HCT116 (cell line): Measurements from ENCODE around the gene ADARB2. TPM values are rescaled to one million over a fixed set of nuclear protein-coding genes. Genes with fewer than 3 reads are reported as not detected.

ENCODE experiments used
- ATAC-seq: fragments of 200-7000 bp; cut with Tn5 transposase; 2 replicates; pipeline ENCODE4 v1.9.1; 2020; ENCODE audit warnings: mild to moderate bottlenecking, moderate library complexity
- BruUV-seq: library from RNA; stranded (reverse); fragments of 400-500 nt; replicated peaks from 2 replicates; lab custom pipeline; 2021; lab: Mats Ljungman, UMichigan
- CTCF ChIA-PET: fragments of 300-600 bp; sonication (Branson Sonifier 250); formaldehyde crosslinking; loops from one replicate; lab custom pipeline; 2021; ENCODE audit warnings: antibody characterized with exemption; lab: Charles Lee
- POLR2A ChIA-PET: fragments of 300-600, 350-600 bp; sonication (Branson Sonifier 250); formaldehyde crosslinking; loops from one replicate; lab custom pipeline; 2021; ENCODE audit warnings: antibody characterized with exemption; lab: Charles Lee
- RAD21 ChIA-PET, 2 experiments: fragments of 300-600 bp; sonication (Branson Sonifier 250); formaldehyde crosslinking; loops; one replicate each; lab custom pipeline; 2023; ENCODE audit warnings: low total read pairs in 2 of 2; ENCODE audit not compliant: uncharacterized antibody in 2 of 2, unreplicated experiment in 2 of 2, low non-redundant PET in 1 of 2; lab: Charles Lee
- DNase-seq: peaks from one replicate; pipeline ENCODE4 v3.0.0-alpha.2; 2010; ENCODE audit warnings: low read depth, low spot score
- H2AFZ ChIP-seq: fragments of 200-600 bp; shearing (Covaris generic), sonication (generic); 2 replicates; pipeline ENCODE4 v1.6.1; 2017; ENCODE audit warnings: low read depth, mixed run types, mixed read lengths, antibody characterized with exemption, low read length; ENCODE audit not compliant: poor library complexity, severe bottlenecking
- H3K27ac ChIP-seq: 2 replicates; pipeline ENCODE4 v1.5.1; 2012; ENCODE audit warnings: low read depth, low read length
- H3K27me3 ChIP-seq: fragments of 200-600 bp; sonication (generic); 2 replicates; pipeline ENCODE4 v1.6.1; 2016; ENCODE audit warnings: mixed run types, low read length, mixed read lengths; ENCODE audit not compliant: insufficient read depth
- H3K36me3 ChIP-seq, 2 experiments: fragments of 200-500 bp in 1 of 2; fragments of 200-600 bp in 1 of 2; sonication (Bioruptor generic) in 1 of 2; sonication (generic) in 1 of 2; 2 replicates each; pipeline versions ENCODE4 v1.5.1 to v1.6.1; 2014 to 2016; ENCODE audit warnings: low read length in 2 of 2, inconsistent platforms in 1 of 2, mixed read lengths in 1 of 2, mixed run types in 1 of 2; ENCODE audit not compliant: insufficient read depth in 2 of 2, control insufficient read depth in 1 of 2
- H3K4me1 ChIP-seq, 2 experiments: fragments of 200-600 bp in 1 of 2; sonication (generic) in 1 of 2; 2 replicates each; pipeline versions ENCODE4 v1.5.1 to v1.6.1; 2012 to 2017; ENCODE audit warnings: low read length in 2 of 2, inconsistent platforms in 1 of 2, mild to moderate bottlenecking in 1 of 2, mixed read lengths in 1 of 2, mixed run types in 1 of 2, moderate library complexity in 1 of 2; ENCODE audit not compliant: insufficient read depth in 2 of 2, control insufficient read depth in 1 of 2
- H3K4me2 ChIP-seq: fragments of 200-600 bp; sonication (generic); 2 replicates; pipeline ENCODE4 v1.6.1; 2017; ENCODE audit warnings: mixed run types, low read length, mixed read lengths
- H3K4me3 ChIP-seq, 2 experiments: fragments of 200-600 bp in 1 of 2; sonication (generic) in 1 of 2; replicated peaks in 1 of 2; 2 replicates each; pipeline ENCODE4 v1.5.1; 2011 to 2016; ENCODE audit warnings: low read length in 2 of 2, control low read depth in 1 of 2, low read depth in 1 of 2, mild to moderate bottlenecking in 1 of 2, mixed read lengths in 1 of 2, mixed run types in 1 of 2
- H3K79me2 ChIP-seq: fragments of 200-600 bp; sonication (generic); 2 replicates; pipeline ENCODE4 v1.6.1; 2017; ENCODE audit warnings: mild to moderate bottlenecking, mixed run types, low read length, moderate library complexity, mixed read lengths; ENCODE audit not compliant: insufficient read depth
- H3K9ac ChIP-seq: fragments of 200-600 bp; sonication (generic); 2 replicates; pipeline ENCODE4 v1.6.1; 2016; ENCODE audit warnings: low read length, mixed read lengths
- H3K9me2 ChIP-seq: fragments of 200-600 bp; sonication (generic), shearing (Covaris generic); 2 replicates; pipeline ENCODE4 v1.6.1; 2017; ENCODE audit warnings: mixed run types, mild to moderate bottlenecking, moderate library complexity; ENCODE audit not compliant: insufficient read depth
- H3K9me3 ChIP-seq, 2 experiments: fragments of 200-500 bp in 1 of 2; fragments of 200-600 bp in 1 of 2; sonication (Bioruptor generic) in 1 of 2; sonication (generic) in 1 of 2; 2 replicates each; pipeline ENCODE4 v1.6.1; 2014 to 2017; ENCODE audit warnings: low read length in 2 of 2, mixed read lengths in 2 of 2, inconsistent platforms in 1 of 2, low read depth in 1 of 2, mild to moderate bottlenecking in 1 of 2, mixed run types in 1 of 2, moderate library complexity in 1 of 2; ENCODE audit not compliant: control insufficient read depth in 1 of 2, insufficient read depth in 1 of 2
- H4K20me1 ChIP-seq: fragments of 200-600 bp; sonication (generic), shearing (Covaris generic); 2 replicates; pipeline ENCODE4 v1.6.1; 2017; ENCODE audit warnings: mixed run types, mild to moderate bottlenecking, moderate library complexity; ENCODE audit not compliant: insufficient read depth
- ATF3 ChIP-seq: IDR thresholded peaks from 2 replicates; pipeline ENCODE4 v1.6.1; 2012
- CEBPB ChIP-seq: IDR thresholded peaks from 2 replicates; pipeline ENCODE4 v1.6.1; 2012; ENCODE audit warnings: low read depth
- CTCF ChIP-seq, 3 experiments: fragments of 200-600 bp in 1 of 3; sonication (generic) in 1 of 3; IDR thresholded peaks in 2 of 3; conservative IDR thresholded peaks in 1 of 3; 2 replicates each; pipeline ENCODE4 v1.5.1; 2012 to 2017; ENCODE audit warnings: low read depth in 2 of 3, low read length in 2 of 3, antibody characterized with exemption in 1 of 3, borderline replicate concordance in 1 of 3, control low read depth in 1 of 3, mild to moderate bottlenecking in 1 of 3, mixed read lengths in 1 of 3, mixed run types in 1 of 3, moderate library complexity in 1 of 3; ENCODE audit not compliant: insufficient read depth in 1 of 3
- EGR1 ChIP-seq: IDR thresholded peaks from 2 replicates; pipeline ENCODE4 v1.6.1; 2012; ENCODE audit warnings: low read depth
- ELF1 ChIP-seq: IDR thresholded peaks from 2 replicates; pipeline ENCODE4 v1.6.1; 2012; ENCODE audit warnings: low read depth, borderline replicate concordance
- EZH2 ChIP-seq: fragments of 200-600 bp; sonication (generic); IDR thresholded peaks from 2 replicates; pipeline ENCODE4 v1.6.1; 2017; ENCODE audit warnings: antibody characterized with exemption, mixed run types
- EZH2phosphoT487 ChIP-seq: fragments of 200-600 bp; IDR thresholded peaks from 2 replicates; pipeline ENCODE4 v1.6.1; 2018; ENCODE audit warnings: antibody characterized with exemption, borderline replicate concordance
- JUND ChIP-seq: IDR thresholded peaks from 2 replicates; pipeline ENCODE4 v1.6.1; 2012
- POLR2A ChIP-seq: IDR thresholded peaks from 2 replicates; pipeline ENCODE4 v1.7.0; 2011; ENCODE audit warnings: borderline replicate concordance; ENCODE audit not compliant: insufficient read depth, insufficient read length; ENCODE audit errors: extremely low read depth
- SIN3A ChIP-seq: IDR thresholded peaks from 2 replicates; pipeline ENCODE4 v1.6.1; 2012; ENCODE audit warnings: low read depth
- SP1 ChIP-seq: IDR thresholded peaks from 2 replicates; pipeline ENCODE4 v1.6.1; 2012; ENCODE audit warnings: low read depth
- SRF ChIP-seq: IDR thresholded peaks from 2 replicates; pipeline ENCODE4 v1.6.1; 2012; ENCODE audit warnings: low read depth
- TCF7L2 ChIP-seq: IDR thresholded peaks from 2 replicates; pipeline ENCODE4 v1.7.0; 2011; ENCODE audit warnings: borderline replicate concordance, inconsistent platforms; ENCODE audit not compliant: insufficient read depth, insufficient read length; ENCODE audit errors: extremely low read depth
- YY1 ChIP-seq: IDR thresholded peaks from 2 replicates; pipeline ENCODE4 v1.6.1; 2011; ENCODE audit warnings: low read length, low read depth, moderate library complexity, mild to moderate bottlenecking; ENCODE audit not compliant: insufficient replicate concordance; ENCODE audit errors: extremely low read depth
- ZBTB33 ChIP-seq: IDR thresholded peaks from 2 replicates; pipeline ENCODE4 v1.6.1; 2011; ENCODE audit warnings: mild to moderate bottlenecking, low read length, moderate library complexity; ENCODE audit not compliant: insufficient replicate concordance; ENCODE audit errors: extremely low read depth
- intact Hi-C: fragments of 100-400 bp; cut with micrococcal nuclease; formaldehyde crosslinking; loops from 2 replicates; pipeline ENCODE4 v1.10.0; 2022
- total RNA-seq: library from RNA; stranded (reverse); gene quantifications from one replicate; pipeline ENCODE4 v1.2.1, GENCODE V29; 2021; ENCODE audit not compliant: unreplicated experiment
- TF ChIP-seq, protein P1 (sequence below): IDR thresholded peaks from 2 replicates; pipeline ENCODE4 v1.6.1; 2012

Gene ADARB2
- total RNA-seq, 1 experiment from 2014 or later: not detected

DNA sequence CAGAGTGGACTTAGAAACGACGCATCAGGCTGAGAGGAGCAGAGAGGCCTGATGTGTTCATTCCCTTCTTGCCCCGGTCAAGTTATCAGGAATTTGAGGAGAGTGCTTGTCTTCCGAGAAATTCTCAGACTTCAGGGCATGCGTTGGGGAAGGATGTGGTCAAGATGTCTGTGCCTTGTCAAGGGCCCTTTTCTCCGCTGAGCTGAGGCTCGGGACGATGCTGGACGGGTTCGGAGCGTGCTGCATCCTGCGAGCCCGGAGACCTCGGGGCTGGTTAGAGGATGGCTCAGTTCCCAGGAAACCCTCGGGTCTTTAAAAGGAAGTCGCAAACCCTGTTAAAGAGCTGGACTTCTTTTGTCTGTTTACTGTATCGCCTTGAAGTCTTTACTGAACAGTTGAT, 325.4 kb downstream of the ADARB2 start:
- no peaks in the 10 kb centered on the region for H3K4me1 ChIP-seq
- H3K4me3 ChIP-seq: no peak overlapping the region
- POLR2A ChIA-PET: no interaction called here
- no peak for DNase-seq
- no peaks in the 10 kb centered on the region for H3K36me3 ChIP-seq
- TF ChIP-seq ATF3 (no peak), EZH2 (no peak), SIN3A (no peak)
- H3K9ac ChIP-seq: no peak overlapping the region
- CTCF ChIA-PET: interaction anchor here (1.5 kb wide), 1 partner anchor 9 kb away, joined by 3 read pairs; no protein-coding TSS in a partner anchor
- intact Hi-C loops: no loop called here
- ATAC-seq: no peak
- no peaks in the 10 kb centered on the region for H3K9me2 ChIP-seq
- H3K4me2 ChIP-seq: no peak overlapping the region
- RAD21 ChIA-PET: no interaction called here
- H3K9me3 ChIP-seq: no peaks in the 10 kb centered on the region
- H2AFZ ChIP-seq: no peak overlapping the region
- H3K79me2 ChIP-seq: no peaks in the 10 kb centered on the region
- no peak overlapping the region for H3K27ac ChIP-seq
- BruUV-seq: no TSS peak
- peaks cover 16% of the 10 kb centered on the region for H3K27me3 ChIP-seq
- H4K20me1 ChIP-seq: no peaks in the 10 kb centered on the region

GRCh38 chr10:1411451-1411850, 325.9 kb downstream of the ADARB2 start:
- intact Hi-C loops: no loop called here
- Histone ChIP-seq H3K4me2 (no peak overlapping the region), H3K4me3 (no peak overlapping the region), H3K36me3 (no peaks in the 10 kb centered on the region), H3K9me2 (no peaks in the 10 kb centered on the region), H3K27ac (no peak overlapping the region), H3K79me2 (no peaks in the 10 kb centered on the region), H3K9ac (no peak overlapping the region), H2AFZ (no peak overlapping the region), H3K4me1 (no peaks in the 10 kb centered on the region), H4K20me1 (no peaks in the 10 kb centered on the region), H3K9me3 (no peaks in the 10 kb centered on the region), H3K27me3 (peaks cover 16% of the 10 kb centered on the region)
- POLR2A ChIA-PET: no interaction called here
- no peak for DNase-seq
- ATAC-seq: no peak
- RAD21 ChIA-PET: no interaction called here
- no TSS peak for BruUV-seq
- CTCF ChIA-PET: interaction anchor here (1.5 kb wide), 1 partner anchor 10 kb away, joined by 3 read pairs; no protein-coding TSS in a partner anchor
- no peak for TF ChIP-seq ZBTB33
- no peak for TF ChIP-seq EGR1
- TF ChIP-seq SP1: no peak
- no peak for TF ChIP-seq EZH2phosphoT487
- TF ChIP-seq POLR2A: no peak
- TF ChIP-seq, protein P1, sequence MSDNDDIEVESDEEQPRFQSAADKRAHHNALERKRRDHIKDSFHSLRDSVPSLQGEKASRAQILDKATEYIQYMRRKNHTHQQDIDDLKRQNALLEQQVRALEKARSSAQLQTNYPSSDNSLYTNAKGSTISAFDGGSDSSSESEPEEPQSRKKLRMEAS: no peak
- TF ChIP-seq SIN3A: no peak
- no peak for TF ChIP-seq TCF7L2
- no peak for TF ChIP-seq ELF1
- no peak for TF ChIP-seq JUND
- no peak for TF ChIP-seq SRF
- no peak for TF ChIP-seq CEBPB
- no peak for TF ChIP-seq CTCF (IDR thresholded peaks at IDR 0.05 in 2 of 3, conservative IDR thresholded peaks at IDR 0.05 in 1 of 3; ENCODE audit: borderline replicate concordance in 1 of 3, insufficient read depth in 1 of 3, low read depth in 2 of 3, low read length in 2 of 3)
- no peak for TF ChIP-seq EZH2
- TF ChIP-seq YY1: no peak
